T-helper 2 cell treated with Interferon-gamma antibody and Interleukin-4, amounts not matched to agents 5 μg/mL and 100 μg/mL, for 36 hours (primary cell): ENCODE data around the gene AP1S1.
"Not testable (repeated sequence)": the region's sequence is repeated elsewhere in the genome, so short reads cannot be mapped to it uniquely, and the experiment has no call there.

Experiments
- DNase-seq: peaks from one replicate; pipeline ENCODE4 v3.0.0; 2021; ENCODE audit warnings: low spot score
- H3K27ac Mint-ChIP-seq: one replicate; pipeline ENCODE4 v1.8.0; 2021; ENCODE audit warnings: mild to moderate bottlenecking, mixed read lengths
- H3K27me3 Mint-ChIP-seq: one replicate; pipeline ENCODE4 v1.8.0; 2021; ENCODE audit warnings: low read depth, mixed read lengths
- H3K36me3 Mint-ChIP-seq: one replicate; pipeline ENCODE4 v1.8.0; 2021; ENCODE audit warnings: low read depth, mixed read lengths
- H3K4me1 Mint-ChIP-seq: one replicate; pipeline ENCODE4 v1.8.0; 2021; ENCODE audit warnings: low read depth, mixed read lengths
- H3K4me3 Mint-ChIP-seq: one replicate; pipeline ENCODE4 v1.8.0; 2022; ENCODE audit warnings: mild to moderate bottlenecking, moderate library complexity, mixed read lengths
- H3K9me3 Mint-ChIP-seq: one replicate; pipeline ENCODE4 v1.8.0; 2021; ENCODE audit warnings: mixed read lengths

AP1S1 gene

DNA sequence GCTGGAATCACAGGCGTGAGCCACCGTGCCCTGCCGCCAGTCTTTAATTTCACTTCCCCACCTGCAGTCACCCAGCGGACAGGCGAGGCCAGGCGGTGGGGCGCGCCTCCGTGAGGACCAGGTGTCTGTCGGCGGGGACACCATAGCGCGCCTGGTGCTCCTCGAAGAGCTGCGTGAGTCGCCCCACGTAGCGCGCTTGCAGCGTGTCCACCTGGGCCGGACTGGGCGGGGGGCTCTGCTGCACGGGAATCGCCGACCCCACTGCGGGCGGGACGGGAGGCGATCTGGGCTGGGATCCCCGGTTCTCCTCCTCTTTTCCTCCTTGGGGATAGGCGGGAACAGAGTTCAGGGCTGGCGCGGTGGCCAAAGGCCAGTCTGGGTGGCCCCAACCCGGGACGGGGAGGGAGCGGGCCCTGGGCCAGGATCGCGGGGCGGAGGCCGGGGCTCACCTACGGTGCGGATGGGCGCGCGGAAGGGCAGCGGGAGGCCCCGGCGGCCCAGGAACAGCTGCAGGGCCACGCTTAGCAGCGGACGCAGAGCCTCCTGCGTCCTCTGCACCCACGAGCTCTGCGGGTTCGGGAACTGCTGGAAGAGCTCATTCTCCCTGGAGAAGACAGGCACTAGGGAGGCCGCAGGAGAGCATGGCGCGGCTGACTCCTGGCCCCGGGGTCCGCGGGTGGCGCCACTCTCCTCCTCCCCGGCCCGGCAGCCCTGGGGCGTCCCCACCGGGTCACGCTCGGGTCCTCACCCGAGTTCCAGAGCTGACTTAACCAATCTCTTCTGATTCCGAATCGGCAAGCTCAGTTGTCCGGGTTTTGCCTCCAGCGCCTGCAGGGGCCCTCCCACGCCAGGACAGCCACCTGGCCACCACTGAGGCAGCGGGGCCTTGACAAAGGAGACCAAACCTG, 47.7 kb downstream of the AP1S1 start:
- DNase-seq, result no peak
- no peaks in the 10 kb centered on the region for H3K9me3 Mint-ChIP-seq
- H3K4me1 Mint-ChIP-seq, result peaks cover 6% of the 10 kb centered on the region
- H3K27me3 Mint-ChIP-seq, result peaks cover 35% of the 10 kb centered on the region
- H3K4me3 Mint-ChIP-seq, result no peak overlapping the region
- H3K36me3 Mint-ChIP-seq, result peaks cover 4% of the 10 kb centered on the region
- H3K27ac Mint-ChIP-seq, result no peak overlapping the region

DNA sequence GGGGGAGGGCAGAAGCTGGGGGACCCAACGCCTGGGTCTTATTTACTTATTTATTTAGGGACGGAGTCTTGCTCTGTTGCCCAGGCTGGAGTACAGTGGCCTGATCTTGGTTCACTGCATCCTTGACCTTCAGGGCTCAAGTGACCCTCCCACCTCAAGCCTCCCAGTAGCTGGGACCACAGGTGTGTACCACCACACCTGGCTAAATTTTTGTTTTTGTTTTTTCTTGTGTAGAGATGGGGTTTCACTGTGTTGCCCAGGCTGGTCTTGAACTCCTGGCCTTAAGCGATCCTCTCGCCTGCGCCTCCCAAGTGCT, 48.3 kb downstream of the AP1S1 start:
- Mint-ChIP-seq H3K27ac (no peak overlapping the region), H3K4me1 (peaks cover 6% of the 10 kb centered on the region), H3K36me3 (peaks cover 4% of the 10 kb centered on the region), H3K9me3 (no peaks in the 10 kb centered on the region), H3K4me3 (no peak overlapping the region), H3K27me3 (peaks cover 35% of the 10 kb centered on the region)
- DNase-seq, result no peak

DNA sequence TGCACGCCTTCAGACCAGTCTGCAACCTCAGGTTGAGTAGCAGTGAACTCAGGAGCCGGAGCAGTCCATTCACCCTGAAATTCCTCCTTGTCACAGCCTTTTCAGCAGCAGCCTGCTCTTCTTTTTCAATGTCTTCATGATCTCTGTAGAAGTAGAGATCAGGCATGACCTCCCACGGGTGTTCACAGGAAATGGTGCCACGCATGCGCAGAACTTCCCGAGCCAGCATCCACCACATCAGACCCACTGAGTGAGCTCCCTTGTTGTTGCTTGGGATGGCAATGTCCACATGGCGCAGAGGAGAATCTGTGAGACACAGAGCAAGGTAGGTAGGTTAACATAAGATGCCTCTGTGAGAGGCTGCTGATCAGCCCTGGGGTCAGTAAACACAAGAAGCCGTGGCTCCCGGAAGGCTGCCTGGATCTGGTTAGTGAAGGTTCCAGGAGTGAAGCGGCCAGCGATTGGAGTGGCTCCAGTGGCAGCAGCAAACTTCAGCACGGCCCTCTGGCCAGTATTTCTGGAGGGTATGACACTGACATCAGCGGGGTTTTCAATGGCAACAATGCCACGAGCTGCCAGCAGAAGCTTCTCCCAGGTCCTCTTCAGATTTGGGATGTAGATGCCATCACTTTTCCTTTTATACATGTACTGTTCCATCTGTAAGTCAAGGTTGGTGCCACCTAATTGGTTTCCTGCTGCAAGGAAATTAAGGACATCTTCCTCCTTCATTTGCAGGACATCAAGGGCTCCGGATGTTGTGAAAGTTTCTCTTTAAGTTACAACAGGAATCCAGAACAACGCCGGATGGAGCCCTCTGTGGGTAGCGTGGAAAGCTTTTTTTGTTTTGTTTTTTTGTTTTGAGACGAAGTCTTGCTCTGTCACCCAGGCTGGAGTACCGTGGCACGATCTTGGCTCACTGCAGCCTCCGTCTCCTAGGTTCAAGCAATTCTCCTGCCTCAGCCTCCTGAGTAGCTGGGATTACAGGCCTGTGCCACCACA, 49.8 kb downstream of the AP1S1 start:
- H3K9me3 Mint-ChIP-seq, H3K4me1 Mint-ChIP-seq, DNase-seq: not testable (repeated sequence)
- Mint-ChIP-seq H3K4me3 (peak overlapping the region; percentile 58), H3K27ac (peak overlapping the region; percentile 63), H3K36me3 (peaks cover 11% of the 10 kb centered on the region), H3K27me3 (peaks cover 33% of the 10 kb centered on the region)

DNA sequence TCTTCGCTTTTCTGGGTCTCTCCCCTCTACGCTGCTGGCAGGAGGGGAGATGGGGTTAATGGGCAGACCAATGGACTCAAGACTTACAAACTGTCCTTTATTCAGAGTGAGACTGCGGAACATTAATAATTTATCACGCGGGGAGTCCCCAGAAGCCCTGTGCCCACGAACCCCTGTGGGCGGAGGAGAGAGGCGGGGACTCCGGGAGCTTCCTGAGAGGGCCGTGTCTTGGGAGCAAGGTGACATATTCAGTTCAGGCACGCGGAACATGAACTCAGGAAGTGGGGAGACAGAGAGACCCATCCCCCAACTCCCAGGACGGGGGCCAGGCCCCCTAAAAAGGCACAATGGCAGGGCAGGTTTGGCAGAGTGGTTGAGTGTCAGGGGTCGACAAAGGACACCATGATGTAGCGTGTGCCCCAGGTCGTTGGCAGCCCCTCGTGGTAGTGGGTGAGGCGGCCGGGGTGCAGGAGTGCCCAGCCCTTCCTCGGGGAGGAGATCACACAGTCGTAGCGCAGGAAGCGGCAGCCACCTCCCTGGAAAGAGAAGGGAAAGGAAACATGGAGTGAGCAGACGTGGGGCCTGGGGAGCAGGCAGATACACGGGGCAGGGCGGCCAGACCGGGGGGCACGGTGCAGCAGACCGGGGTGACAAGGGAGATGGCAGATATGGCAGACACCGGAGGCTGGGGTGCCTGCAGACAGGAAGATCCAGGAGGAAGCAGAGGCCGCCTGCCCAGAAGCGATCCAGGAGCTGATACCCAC, 51.8 kb downstream of the AP1S1 start:
- Mint-ChIP-seq H3K4me3 (no peak overlapping the region), H3K27ac (peak overlapping the region; percentile 52), H3K9me3 (no peaks in the 10 kb centered on the region)

DNA sequence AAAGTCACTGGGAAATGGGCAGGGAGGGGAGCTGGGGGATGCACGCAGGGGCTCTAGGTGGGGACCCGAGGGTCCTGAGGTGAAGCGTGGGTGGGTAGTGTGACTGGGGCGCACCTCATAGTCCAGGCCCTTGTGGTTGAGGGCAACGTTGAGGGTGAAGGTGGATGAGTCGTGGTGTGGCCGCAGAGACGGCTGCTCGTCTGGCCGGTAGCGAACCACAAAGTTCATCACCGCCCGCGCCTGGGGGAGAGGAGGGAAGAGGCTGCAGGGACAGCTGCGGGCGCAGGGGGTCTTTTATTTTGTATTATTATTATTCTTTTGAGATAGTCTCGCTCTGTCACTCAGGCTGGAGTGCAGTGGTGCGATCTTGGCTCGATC, 52.4 kb downstream of the AP1S1 start:
- Mint-ChIP-seq H3K4me1 (peaks cover 3% of the 10 kb centered on the region), H3K4me3 (no peak overlapping the region), H3K27ac (no peak overlapping the region), H3K36me3 (peaks cover 14% of the 10 kb centered on the region), H3K9me3 (no peaks in the 10 kb centered on the region), H3K27me3 (peaks cover 15% of the 10 kb centered on the region)
- no peak for DNase-seq

More for the DNA sequence above, 51.8 kb downstream of the AP1S1 start:
- H3K4me1 Mint-ChIP-seq, result peaks cover 3% of the 10 kb centered on the region
- H3K36me3 Mint-ChIP-seq, result peaks cover 14% of the 10 kb centered on the region
- DNase-seq, result no peak
- peaks cover 21% of the 10 kb centered on the region for H3K27me3 Mint-ChIP-seq

DNA sequence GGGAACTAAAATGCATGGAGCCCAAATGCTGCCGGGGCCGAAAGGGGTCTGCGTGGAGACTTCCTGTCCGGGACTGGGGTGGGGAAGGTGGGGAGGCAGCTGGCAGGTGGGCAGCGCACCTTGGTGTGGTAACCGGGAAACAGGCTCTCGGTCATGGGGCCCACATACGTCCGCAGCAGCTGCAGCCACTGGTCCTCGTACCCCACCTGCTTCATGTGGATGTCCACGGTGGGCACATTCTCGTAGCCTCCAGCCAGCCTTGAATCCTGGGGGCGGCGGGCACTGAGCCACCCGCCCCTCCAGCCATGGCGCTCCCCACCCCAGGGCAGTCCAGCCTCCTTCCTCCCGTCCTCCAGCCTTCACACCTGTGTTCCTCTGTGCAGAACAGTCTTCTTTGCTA, 53.2 kb downstream of the AP1S1 start:
- Mint-ChIP-seq H3K9me3 (no peaks in the 10 kb centered on the region), H3K27ac (peak overlapping the region; percentile 35)

DNA sequence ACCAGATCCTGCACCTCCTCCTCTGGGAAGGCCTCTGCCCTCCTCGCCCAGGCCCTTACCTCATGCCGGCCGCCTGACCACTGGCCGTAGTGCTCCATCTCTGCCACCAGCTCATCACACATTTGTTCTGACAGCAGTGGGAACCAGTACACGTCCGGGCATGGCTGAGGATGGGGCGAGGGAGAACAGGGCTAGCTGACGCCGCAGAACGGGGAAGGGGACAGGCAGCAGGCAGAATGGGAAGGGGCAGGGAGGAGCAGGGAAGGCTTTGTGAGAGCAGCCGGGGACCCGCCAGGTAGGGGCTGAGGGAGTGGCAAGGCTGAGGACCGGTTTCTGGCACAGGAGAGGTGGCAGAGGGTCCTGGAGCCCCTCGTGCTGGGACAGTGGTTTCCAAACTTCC, 54.5 kb downstream of the AP1S1 start:
- peaks cover 14% of the 10 kb centered on the region for H3K36me3 Mint-ChIP-seq
- H3K27ac Mint-ChIP-seq, result no peak overlapping the region
- H3K27me3 Mint-ChIP-seq, result peaks cover 3% of the 10 kb centered on the region
- no peak for DNase-seq
- H3K4me1 Mint-ChIP-seq, result peaks cover under 1% of the 10 kb centered on the region
- H3K4me3 Mint-ChIP-seq, result no peak overlapping the region
- H3K9me3 Mint-ChIP-seq, result no peaks in the 10 kb centered on the region

More for the DNA sequence above, 53.2 kb downstream of the AP1S1 start:
- H3K36me3 Mint-ChIP-seq, result peaks cover 14% of the 10 kb centered on the region
- DNase-seq, result no peak
- H3K4me3 Mint-ChIP-seq, result no peak overlapping the region
- H3K4me1 Mint-ChIP-seq, result peaks cover 3% of the 10 kb centered on the region
- peaks cover 11% of the 10 kb centered on the region for H3K27me3 Mint-ChIP-seq

DNA sequence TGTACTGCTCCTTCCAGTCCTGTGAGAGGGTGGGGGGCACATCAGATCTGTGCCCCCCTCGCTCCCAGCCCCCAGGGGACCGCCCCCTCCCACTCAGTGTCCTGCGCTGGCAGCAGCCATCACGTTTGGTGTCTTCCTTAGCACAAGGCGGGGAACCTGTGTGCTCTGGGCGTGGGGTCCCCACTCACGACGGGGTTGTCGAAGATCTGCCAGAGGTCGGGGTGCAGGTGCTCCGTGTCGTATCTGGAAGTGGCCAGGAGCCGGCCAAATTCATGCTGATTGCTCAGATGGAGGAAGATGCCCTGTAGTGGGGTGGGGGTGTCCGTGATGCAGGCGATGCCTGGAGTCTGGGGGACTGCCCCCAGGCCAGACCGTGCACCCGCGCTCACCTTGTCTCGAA, 55.9 kb downstream of the AP1S1 start:
- no peak overlapping the region for H3K27ac Mint-ChIP-seq
- H3K4me3 Mint-ChIP-seq, result no peak overlapping the region
- H3K9me3 Mint-ChIP-seq, result no peaks in the 10 kb centered on the region
- no peaks in the 10 kb centered on the region for H3K27me3 Mint-ChIP-seq
- H3K36me3 Mint-ChIP-seq, result peaks cover 22% of the 10 kb centered on the region
- no peak for DNase-seq
- no peaks in the 10 kb centered on the region for H3K4me1 Mint-ChIP-seq
